Kidney (tissue), 14 donors: Measurements from ENCODE around the gene AFF3. TPM values are rescaled to one million over a fixed set of nuclear protein-coding genes. Genes with fewer than 3 reads are reported as not detected.

Source experiments
- DNase-seq, 5 donors: peaks; one replicate each; pipeline ENCODE4 v3.0.0-alpha.2; 2013 to 2020
- FAIRE-seq: peaks from 2 replicates; lab custom pipeline; 2012; peaks lifted over from hg19 to GRCh38; lab: Jason Lieb, UNC
- H3K27ac ChIP-seq, 2 donors: one replicate each; pipeline ENCODE4 v1.7.0; 2013; ENCODE audit warnings: low read depth in 2 of 2, low read length in 2 of 2, inconsistent platforms in 1 of 2
- H3K27me3 ChIP-seq: one replicate; pipeline ENCODE4 v1.7.1; 2013; ENCODE audit warnings: low read length, inconsistent platforms; ENCODE audit not compliant: control insufficient read depth, insufficient read depth
- H3K36me3 ChIP-seq, 3 donors: one replicate each; pipeline versions ENCODE4 v1.7.0 to v1.7.1; 2013; ENCODE audit warnings: low read length in 3 of 3, control low read depth in 1 of 3, inconsistent platforms in 1 of 3; ENCODE audit not compliant: insufficient read depth in 3 of 3, control insufficient read depth in 2 of 3
- H3K4me1 ChIP-seq, 3 donors: one replicate each; pipeline versions ENCODE4 v1.7.0 to v1.7.1; 2013; ENCODE audit warnings: low read length in 3 of 3, inconsistent platforms in 1 of 3, low read depth in 1 of 3; ENCODE audit not compliant: control insufficient read depth in 2 of 3, insufficient read depth in 2 of 3
- H3K4me3 ChIP-seq, 3 donors: one replicate each; pipeline versions ENCODE4 v1.7.0 to v1.8.1; 2013; ENCODE audit warnings: low read length in 3 of 3, control low read depth in 1 of 3, inconsistent platforms in 1 of 3
- H3K9ac ChIP-seq, 3 donors: one replicate each; pipeline versions ENCODE4 v1.7.0 to v1.7.1; 2013; ENCODE audit warnings: low read length in 3 of 3, control low read depth in 1 of 3, inconsistent platforms in 1 of 3
- H3K9me3 ChIP-seq, 3 donors: one replicate each; pipeline versions ENCODE4 v1.7.0 to v1.7.1; 2013; ENCODE audit warnings: low read length in 3 of 3, control low read depth in 1 of 3, inconsistent platforms in 1 of 3; ENCODE audit not compliant: control insufficient read depth in 2 of 3, insufficient read depth in 1 of 3
- CTCF ChIP-seq: IDR thresholded peaks from 3 replicates; pipeline ENCODE4 v1.5.1; 2012; ENCODE audit warnings: mild to moderate bottlenecking, moderate library complexity, borderline replicate concordance; ENCODE audit not compliant: insufficient read depth; ENCODE audit errors: extremely low read depth
- intact Hi-C: fragments of 100-400 bp; cut with DNase I; formaldehyde crosslinking; loops from one replicate; pipeline ENCODE4 v1.11.1; 2022
- polyA plus RNA-seq: library from polyadenylated mRNA; stranded (reverse); fragments of 350-450 nt; fragmentation: Illumina TruSeq; extraction: RNeasy Lipid Tissue Mini Kit (QIAGEN cat#74804); gene quantifications from one replicate; pipeline ENCODE4 v1.2.3, GENCODE V29; 2014; ENCODE audit warnings: low read depth, low replicate concordance; ENCODE audit not compliant: insufficient read depth
- total RNA-seq: library from RNA; stranded (reverse); fragmentation: NEBNext Ultra II Directional; extraction: Animal tissue kit (Norgen Biotek cat#: 25700); gene quantifications from one replicate; pipeline ENCODE4 v1.2.1, GENCODE V29; 2021
- donor health status: control.
- donor health status: control.
- donor health status: control.
- donor health status: control.
- donor health status: control.
- donor health status: DM: yes; HTN: yes; CAD: no.
- donor health status: Normal renal cell carcinoma (clear cell type).

The AFF3 gene
- total and polyA plus RNA-seq, 2 donors from 2014 or later = 0.65 to 11.0 TPM

GRCh38 chr2:99728166-99728565 is 414.2 kb downstream of the AFF3 start:
- H3K4me1 ChIP-seq = no peaks in the 10 kb centered on the region
- TF ChIP-seq CTCF = no peak
- no peak overlapping the region for H3K9ac ChIP-seq
- intact Hi-C loops = no loop called here
- no peak overlapping the region for H3K27ac ChIP-seq
- H3K4me3 ChIP-seq = no peak overlapping the region
- no peaks in the 10 kb centered on the region for H3K9me3 ChIP-seq
- no peak for FAIRE-seq
- no peaks in the 10 kb centered on the region for H3K27me3 ChIP-seq
- DNase-seq = no peak
- H3K36me3 ChIP-seq = no peaks in the 10 kb centered on the region

- H3K27me3 ChIP-seq = no peaks in the 10 kb centered on the region
- no peak overlapping the region for H3K4me3 ChIP-seq
- no peak overlapping the region for H3K9ac ChIP-seq
- FAIRE-seq (no peak), DNase-seq (no peak)
- H3K36me3 ChIP-seq = no peaks in the 10 kb centered on the region
- intact Hi-C loops = no loop called here
- no peaks in the 10 kb centered on the region for H3K4me1 ChIP-seq
- no peak for TF ChIP-seq CTCF
- H3K9me3 ChIP-seq = no peaks in the 10 kb centered on the region
- no peak overlapping the region for H3K27ac ChIP-seq
Measured at GRCh38 chr2:99727199-99727598, 415.2 kb downstream of the AFF3 start.

GRCh38 chr2:99726691-99727090 is 415.7 kb downstream of the AFF3 start:
- Histone ChIP-seq H3K36me3 (no peaks in the 10 kb centered on the region), H3K4me1 (no peaks in the 10 kb centered on the region), H3K9me3 (no peaks in the 10 kb centered on the region), H3K4me3 (no peak overlapping the region), H3K27ac (no peak overlapping the region), H3K27me3 (no peaks in the 10 kb centered on the region), H3K9ac (no peak overlapping the region)
- FAIRE-seq (no peak), DNase-seq (no peak)
- intact Hi-C loops = no loop called here
- no peak for TF ChIP-seq CTCF

- DNase-seq = no peak
- Histone ChIP-seq H3K9ac (no peak overlapping the region), H3K36me3 (no peaks in the 10 kb centered on the region), H3K27ac (no peak overlapping the region), H3K4me1 (no peaks in the 10 kb centered on the region), H3K27me3 (no peaks in the 10 kb centered on the region), H3K4me3 (no peak overlapping the region), H3K9me3 (no peaks in the 10 kb centered on the region)
- no peak for TF ChIP-seq CTCF
- intact Hi-C loops = no loop called here
- FAIRE-seq = peak; percentile 81
Measured at GRCh38 chr2:99725820-99726219, 416.6 kb downstream of the AFF3 start.
